AG09319 (cell line): Measurements from ENCODE around the gene NELL2.

Experiments
- DNase-seq: peaks from one replicate; pipeline ENCODE4 v3.0.0-alpha.2; 2010; ENCODE audit warnings: low read depth; ENCODE audit errors: extremely low read depth
- TF ChIP-seq, protein P1 (sequence below): IDR thresholded peaks from 2 replicates; pipeline ENCODE4 v1.5.1; 2011; ENCODE audit warnings: low read depth, mild to moderate bottlenecking, inconsistent platforms, low read length, moderate library complexity

Gene NELL2

DNA sequence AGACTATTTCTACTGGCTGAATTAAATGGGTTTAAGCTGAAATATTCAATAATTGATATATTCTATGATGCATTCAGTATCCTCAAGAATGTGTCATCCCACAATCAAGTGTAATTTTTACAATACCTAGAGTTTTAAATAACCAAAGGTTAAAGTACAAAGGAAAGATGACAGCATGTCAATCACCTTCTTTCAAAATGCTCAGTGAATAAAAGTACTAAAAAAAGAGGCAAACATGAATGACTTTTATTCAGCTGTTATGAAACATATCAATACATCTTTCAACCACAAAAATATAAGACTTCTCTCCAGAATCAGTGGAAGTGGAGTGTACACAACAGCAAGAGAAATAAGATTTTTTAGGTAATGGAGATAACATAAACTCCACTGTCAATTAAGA lies 72.0 kb downstream of the NELL2 start:
- TF ChIP-seq, protein P1, sequence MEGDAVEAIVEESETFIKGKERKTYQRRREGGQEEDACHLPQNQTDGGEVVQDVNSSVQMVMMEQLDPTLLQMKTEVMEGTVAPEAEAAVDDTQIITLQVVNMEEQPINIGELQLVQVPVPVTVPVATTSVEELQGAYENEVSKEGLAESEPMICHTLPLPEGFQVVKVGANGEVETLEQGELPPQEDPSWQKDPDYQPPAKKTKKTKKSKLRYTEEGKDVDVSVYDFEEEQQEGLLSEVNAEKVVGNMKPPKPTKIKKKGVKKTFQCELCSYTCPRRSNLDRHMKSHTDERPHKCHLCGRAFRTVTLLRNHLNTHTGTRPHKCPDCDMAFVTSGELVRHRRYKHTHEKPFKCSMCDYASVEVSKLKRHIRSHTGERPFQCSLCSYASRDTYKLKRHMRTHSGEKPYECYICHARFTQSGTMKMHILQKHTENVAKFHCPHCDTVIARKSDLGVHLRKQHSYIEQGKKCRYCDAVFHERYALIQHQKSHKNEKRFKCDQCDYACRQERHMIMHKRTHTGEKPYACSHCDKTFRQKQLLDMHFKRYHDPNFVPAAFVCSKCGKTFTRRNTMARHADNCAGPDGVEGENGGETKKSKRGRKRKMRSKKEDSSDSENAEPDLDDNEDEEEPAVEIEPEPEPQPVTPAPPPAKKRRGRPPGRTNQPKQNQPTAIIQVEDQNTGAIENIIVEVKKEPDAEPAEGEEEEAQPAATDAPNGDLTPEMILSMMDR, result no peak

DNA sequence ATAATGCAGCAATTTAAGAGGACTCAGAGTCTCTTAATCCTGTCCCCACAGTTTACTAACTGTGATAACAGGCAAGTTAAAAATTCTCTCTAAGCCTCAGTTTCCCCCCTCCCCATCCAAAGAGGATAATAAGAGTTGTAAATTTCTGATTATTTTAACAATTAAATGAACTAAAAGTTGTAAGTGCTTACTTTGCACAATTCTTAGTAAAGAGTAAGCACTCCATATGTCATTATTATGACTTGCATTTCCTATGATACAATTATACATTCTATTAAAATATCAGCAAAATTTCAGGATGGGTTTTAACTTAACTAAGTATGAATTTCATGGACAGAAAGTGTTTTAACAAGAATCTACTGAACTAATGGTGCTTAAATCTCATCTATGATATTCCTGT lies 80.1 kb downstream of the NELL2 start:
- DNase-seq, result no peak
- TF ChIP-seq, protein P1, result no peak

More for the DNA sequence above, 72.0 kb downstream of the NELL2 start:
- no peak for DNase-seq

DNA sequence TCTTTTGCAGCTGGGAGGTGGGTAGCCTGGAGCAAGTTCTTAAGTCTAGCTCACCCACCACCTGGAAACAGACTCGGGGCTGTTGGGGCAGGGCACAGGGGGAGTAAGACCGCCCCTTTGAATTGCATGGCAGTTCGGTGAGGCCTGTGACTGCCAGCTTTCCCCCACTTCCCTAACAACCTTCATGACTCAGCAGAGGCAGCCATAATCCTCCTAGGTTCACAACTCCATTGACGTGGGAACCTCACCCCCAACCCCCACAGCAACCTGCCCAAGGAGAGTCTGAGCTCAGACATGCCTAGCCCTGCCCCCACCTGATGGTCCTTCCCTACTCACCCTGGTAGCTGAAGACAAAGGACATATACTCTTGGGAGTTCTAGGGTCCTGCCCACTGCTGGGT lies 87.4 kb downstream of the NELL2 start:
- TF ChIP-seq, protein P1, result no peak
- no peak for DNase-seq

DNA sequence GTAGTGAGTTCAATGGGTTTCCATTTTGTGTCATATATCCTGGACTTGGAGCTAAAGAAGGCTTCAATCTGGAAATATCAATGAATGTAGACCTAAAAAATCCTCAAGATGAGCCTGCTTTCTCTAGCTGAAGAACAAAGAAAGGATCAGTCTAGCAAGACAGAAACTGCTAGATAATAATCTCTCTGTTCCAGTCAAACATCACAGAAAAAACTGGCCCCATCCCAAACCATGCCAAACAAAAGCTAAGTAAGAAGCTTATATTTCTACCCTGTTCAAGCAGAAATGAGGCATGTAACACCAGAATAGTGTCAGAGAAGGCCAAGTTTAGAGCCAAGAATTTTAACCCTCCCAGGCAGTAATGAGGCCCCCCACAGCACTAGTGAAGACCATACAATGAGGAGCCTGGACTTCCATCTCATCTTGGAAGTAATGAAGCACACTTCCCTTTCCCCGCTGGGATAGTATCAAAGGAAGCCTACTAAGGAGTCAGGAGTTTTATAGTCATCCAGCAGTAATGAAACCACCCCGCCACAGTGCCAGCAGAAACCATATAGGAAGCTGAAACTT lies 95.8 kb downstream of the NELL2 start:
- DNase-seq, result no peak
- TF ChIP-seq, protein P1, result no peak

DNA sequence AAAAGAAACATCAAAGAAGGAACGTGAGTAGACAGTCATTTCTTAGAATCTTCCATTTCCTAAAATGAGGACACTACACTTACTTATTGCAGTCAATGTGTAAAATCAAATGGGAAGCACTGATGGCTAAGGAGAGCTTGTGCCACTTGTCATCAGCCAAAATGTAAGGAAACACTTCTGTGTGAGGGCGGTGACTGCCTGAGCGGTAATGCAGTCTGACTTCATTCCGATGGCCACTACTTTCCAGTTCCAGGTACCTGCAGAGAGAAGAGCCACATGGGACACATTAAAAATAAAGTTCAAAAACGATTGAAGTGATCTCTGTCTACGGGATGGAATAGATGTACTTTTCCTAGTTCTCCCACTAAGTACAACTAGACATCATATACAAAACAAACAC lies 96.3 kb downstream of the NELL2 start:
- TF ChIP-seq, protein P1, result no peak
- no peak for DNase-seq

DNA sequence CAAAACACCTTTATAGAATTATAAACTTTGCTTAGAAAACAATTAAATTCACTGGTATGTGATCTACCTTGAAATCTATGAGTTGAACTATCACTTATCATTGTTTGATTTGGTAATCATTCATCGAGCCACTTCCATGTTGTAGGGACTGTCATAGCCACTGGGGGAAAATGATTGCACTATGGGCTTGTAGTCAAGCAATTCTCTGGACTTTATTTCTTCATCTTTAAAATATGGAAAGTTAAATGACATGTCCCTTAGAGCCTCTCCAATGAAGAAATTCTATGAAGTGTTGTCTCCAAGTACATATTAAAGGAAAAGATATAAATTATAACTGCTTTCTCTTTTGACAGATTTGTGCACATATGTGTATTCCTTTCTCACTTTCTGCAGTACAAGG lies 97.3 kb downstream of the NELL2 start:
- no peak for DNase-seq
- TF ChIP-seq, protein P1, result no peak

DNA sequence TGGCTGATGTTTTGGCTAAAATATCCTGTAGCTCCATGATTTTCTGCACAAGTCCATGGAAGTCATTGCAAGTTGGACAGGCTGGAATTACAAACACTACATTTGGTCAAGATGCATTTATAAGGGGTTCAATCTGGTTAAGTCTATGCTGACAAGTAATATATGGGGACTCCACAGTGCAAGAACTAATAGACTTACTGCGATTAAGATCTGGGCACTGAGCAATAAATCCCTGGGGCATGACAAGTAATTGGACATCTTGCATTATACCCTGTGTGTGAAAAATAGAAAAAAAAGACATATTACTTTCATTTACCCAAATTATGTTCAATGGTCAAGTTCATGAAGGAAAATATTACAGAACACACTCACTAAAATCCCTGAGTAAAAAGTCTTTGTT lies 99.1 kb downstream of the NELL2 start:
- DNase-seq, result no peak
- TF ChIP-seq, protein P1, result no peak
